ENCODE results near the gene DUSP16.

The DUSP16 gene

GRCh38 chr12:12549426-12549825 lies 13.2 kb downstream of the DUSP16 start:
- no peak overlapping the region for H3K27ac Mint-ChIP-seq
- CTCF ChIA-PET, result no interaction called here

DNA sequence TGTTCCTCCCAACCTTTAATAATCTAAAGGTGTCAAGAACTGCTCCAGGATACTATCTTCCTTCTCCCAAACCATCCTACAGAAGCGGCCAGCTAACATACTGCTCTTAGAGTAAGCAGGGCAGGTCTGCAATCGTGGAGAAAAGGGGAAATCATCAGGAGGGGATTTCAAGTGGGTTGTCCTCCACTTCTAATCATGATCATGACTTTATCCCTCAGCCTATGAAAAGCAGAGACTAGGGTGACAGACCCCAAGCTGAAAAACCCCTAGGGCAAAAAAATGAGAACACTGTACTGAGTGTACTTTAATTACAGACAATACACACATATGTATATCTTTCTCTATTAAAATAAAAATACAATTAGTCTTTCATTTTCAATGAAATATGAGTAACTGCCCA lies 13.9 kb downstream of the DUSP16 start:
- no peak for DNase-seq
- Mint-ChIP-seq H3K4me1 (peaks cover 9% of the 10 kb centered on the region), H3K4me3 (no peak overlapping the region), H3K27me3 (no peaks in the 10 kb centered on the region), H3K36me3 (peaks cover 14% of the 10 kb centered on the region), H3K27ac (no peak overlapping the region), H3K9me3 (no peaks in the 10 kb centered on the region)
- CTCF ChIA-PET, result interaction anchor here (0.7 kb wide), 1 partner anchor 58 kb away, joined by 3 read pairs; no protein-coding TSS in a partner anchor

More at GRCh38 chr12:12549426-12549825, 13.2 kb downstream of the DUSP16 start:
- Mint-ChIP-seq H3K36me3 (peaks cover 17% of the 10 kb centered on the region), H3K4me1 (peaks cover 7% of the 10 kb centered on the region), H3K27me3 (no peaks in the 10 kb centered on the region), H3K9me3 (no peaks in the 10 kb centered on the region), H3K4me3 (no peak overlapping the region)
- DNase-seq, result no peak

GRCh38 chr12:12546314-12546772 lies 16.3 kb downstream of the DUSP16 start:
- H3K4me1 Mint-ChIP-seq, result peaks cover 18% of the 10 kb centered on the region
- CTCF ChIA-PET, result no interaction called here
- peaks cover under 1% of the 10 kb centered on the region for H3K9me3 Mint-ChIP-seq

DNA sequence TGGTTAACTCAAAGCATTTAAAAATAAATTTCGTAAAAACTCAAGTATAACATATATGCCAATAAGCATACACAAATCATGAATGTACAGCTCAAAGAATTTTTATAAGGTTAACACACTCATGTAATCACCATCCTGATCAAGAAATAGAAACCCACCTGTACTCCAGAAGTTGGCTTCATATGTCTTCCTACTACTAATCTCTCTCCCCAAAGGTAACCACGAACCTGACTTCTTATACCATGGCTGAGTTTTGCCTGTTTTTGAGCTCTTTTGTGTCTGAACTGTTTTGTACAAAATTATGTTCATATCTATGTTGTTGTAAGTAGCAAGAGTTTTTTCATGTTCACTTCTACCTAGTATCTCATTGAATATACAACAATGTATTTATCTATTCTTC lies 18.7 kb downstream of the DUSP16 start:
- DNase-seq, result no peak
- Mint-ChIP-seq H3K27ac (no peak overlapping the region), H3K9me3 (peaks cover 3% of the 10 kb centered on the region), H3K27me3 (no peaks in the 10 kb centered on the region), H3K4me1 (peaks cover 26% of the 10 kb centered on the region), H3K36me3 (peaks cover 21% of the 10 kb centered on the region), H3K4me3 (no peak overlapping the region)
- CTCF ChIA-PET, result interaction anchor here (1.4 kb wide), 1 partner anchor 17 kb away, joined by 3 read pairs; no protein-coding TSS in a partner anchor

More at GRCh38 chr12:12546314-12546772, 16.3 kb downstream of the DUSP16 start:
- DNase-seq, result no peak
- Mint-ChIP-seq H3K27me3 (no peaks in the 10 kb centered on the region), H3K4me3 (no peak overlapping the region), H3K36me3 (peaks cover 16% of the 10 kb centered on the region), H3K27ac (no peak overlapping the region)

DNA sequence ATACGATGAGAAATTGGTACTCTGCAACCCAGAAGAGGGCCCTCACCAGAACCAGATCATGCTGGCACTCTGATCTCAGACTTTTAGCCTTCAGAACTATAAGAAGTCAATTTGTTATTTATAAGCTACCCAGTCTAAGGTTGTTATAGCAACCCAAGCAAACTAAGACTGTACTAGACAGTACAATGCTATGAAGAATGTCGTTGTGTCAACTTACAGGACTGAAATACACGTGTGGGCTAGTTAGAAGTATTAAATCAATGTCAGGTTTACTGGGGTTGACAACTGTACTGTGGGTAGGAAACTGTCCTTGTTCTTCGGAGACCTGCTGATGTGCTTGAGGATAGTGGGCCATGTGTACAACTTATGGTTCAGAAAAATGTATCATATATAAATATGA lies 19.7 kb downstream of the DUSP16 start:
- peaks cover 24% of the 10 kb centered on the region for H3K4me1 Mint-ChIP-seq
- H3K4me3 Mint-ChIP-seq, result no peak overlapping the region
- peaks cover 3% of the 10 kb centered on the region for H3K9me3 Mint-ChIP-seq
- H3K27ac Mint-ChIP-seq, result no peak overlapping the region
- H3K36me3 Mint-ChIP-seq, result peaks cover 23% of the 10 kb centered on the region
- CTCF ChIA-PET, result no interaction called here
- H3K27me3 Mint-ChIP-seq, result no peaks in the 10 kb centered on the region
- no peak for DNase-seq

DNA sequence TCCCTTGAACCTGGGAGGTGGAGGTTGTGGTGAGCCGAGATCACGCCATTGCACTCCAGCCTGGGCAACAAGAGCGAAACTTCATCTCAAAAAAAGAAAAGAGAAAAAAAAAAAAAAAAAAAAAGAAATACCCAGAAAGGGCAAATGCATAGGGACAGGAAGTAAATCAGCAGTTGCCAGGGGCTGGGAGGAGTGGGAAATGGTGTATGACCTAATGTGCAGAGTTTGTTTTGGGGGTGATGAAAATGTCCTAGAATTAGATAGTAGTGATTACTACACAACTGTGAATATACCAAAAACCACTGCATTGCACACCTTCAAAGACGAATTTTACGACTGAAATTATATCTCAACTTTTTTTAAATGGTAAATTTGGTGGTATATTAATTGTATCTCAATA lies 20.4 kb downstream of the DUSP16 start:
- peaks cover 3% of the 10 kb centered on the region for H3K9me3 Mint-ChIP-seq
- H3K27ac Mint-ChIP-seq, result no peak overlapping the region
- H3K4me3 Mint-ChIP-seq, result no peak overlapping the region
- H3K4me1 Mint-ChIP-seq, result peaks cover 22% of the 10 kb centered on the region
- no peaks in the 10 kb centered on the region for H3K27me3 Mint-ChIP-seq
- no peak for DNase-seq
- CTCF ChIA-PET, result no interaction called here
- H3K36me3 Mint-ChIP-seq, result peaks cover 24% of the 10 kb centered on the region

- CTCF ChIA-PET, result no interaction called here
- no peak overlapping the region for H3K4me3 Mint-ChIP-seq
- H3K9me3 Mint-ChIP-seq, result peaks cover 3% of the 10 kb centered on the region
- H3K27me3 Mint-ChIP-seq, result no peaks in the 10 kb centered on the region
- H3K36me3 Mint-ChIP-seq, result peaks cover 24% of the 10 kb centered on the region
- H3K27ac Mint-ChIP-seq, result no peak overlapping the region
- peaks cover 22% of the 10 kb centered on the region for H3K4me1 Mint-ChIP-seq
- no peak for DNase-seq
Measured at GRCh38 chr12:12541782-12542181, 20.9 kb downstream of the DUSP16 start.

GRCh38 chr12:12540261-12541013 lies 22.2 kb downstream of the DUSP16 start:
- Mint-ChIP-seq H3K9me3 (peaks cover 3% of the 10 kb centered on the region), H3K4me1 (peaks cover 22% of the 10 kb centered on the region), H3K4me3 (no peak overlapping the region), H3K36me3 (peaks cover 18% of the 10 kb centered on the region), H3K27ac (peak overlapping the region; percentile 49), H3K27me3 (no peaks in the 10 kb centered on the region)
- DNase-seq, result peak; percentile 39
- CTCF ChIA-PET, result no interaction called here

- no peak overlapping the region for H3K4me3 Mint-ChIP-seq
Measured at GRCh38 chr12:12539028-12539810, 23.4 kb downstream of the DUSP16 start.

GRCh38 chr12:12538535-12538934 lies 24.1 kb downstream of the DUSP16 start:
- Mint-ChIP-seq H3K36me3 (peaks cover 18% of the 10 kb centered on the region), H3K27me3 (no peaks in the 10 kb centered on the region), H3K4me1 (peaks cover 33% of the 10 kb centered on the region), H3K9me3 (peaks cover 3% of the 10 kb centered on the region), H3K27ac (no peak overlapping the region), H3K4me3 (no peak overlapping the region)
- CTCF ChIA-PET, result no interaction called here
- no peak for DNase-seq

More at GRCh38 chr12:12539028-12539810, 23.4 kb downstream of the DUSP16 start:
- no peak overlapping the region for H3K27ac Mint-ChIP-seq
- H3K27me3 Mint-ChIP-seq, result no peaks in the 10 kb centered on the region
- peaks cover 18% of the 10 kb centered on the region for H3K36me3 Mint-ChIP-seq
- CTCF ChIA-PET, result no interaction called here
- H3K9me3 Mint-ChIP-seq, result peaks cover 3% of the 10 kb centered on the region
- DNase-seq, result no peak
- peaks cover 30% of the 10 kb centered on the region for H3K4me1 Mint-ChIP-seq

DNA sequence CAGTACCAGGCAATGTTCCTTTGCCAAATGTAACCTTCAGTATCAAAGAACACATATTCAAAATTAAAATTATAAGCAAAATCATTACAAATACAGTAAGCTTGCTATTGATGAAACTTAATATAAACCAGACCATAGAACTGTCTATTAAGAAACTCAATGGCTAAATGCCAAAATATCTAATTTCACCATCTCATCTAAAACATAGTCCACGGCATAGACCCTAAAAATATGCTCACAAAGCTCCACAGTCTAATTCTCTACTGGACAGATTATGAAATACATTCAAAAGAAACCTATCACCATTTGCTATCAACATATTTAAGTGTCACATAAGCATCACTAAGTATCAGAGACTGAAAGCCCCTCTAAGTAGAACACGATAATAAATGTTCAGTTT lies 25.2 kb downstream of the DUSP16 start:
- H3K27me3 Mint-ChIP-seq, result no peaks in the 10 kb centered on the region
- no peak overlapping the region for H3K27ac Mint-ChIP-seq
- peaks cover 20% of the 10 kb centered on the region for H3K36me3 Mint-ChIP-seq
- CTCF ChIA-PET, result no interaction called here
- peaks cover 3% of the 10 kb centered on the region for H3K9me3 Mint-ChIP-seq
- no peak for DNase-seq
- H3K4me3 Mint-ChIP-seq, result no peak overlapping the region
- peaks cover 31% of the 10 kb centered on the region for H3K4me1 Mint-ChIP-seq

- H3K9me3 Mint-ChIP-seq, result no peaks in the 10 kb centered on the region
- CTCF ChIA-PET, result no interaction called here
- DNase-seq, result no peak
- peaks cover 19% of the 10 kb centered on the region for H3K4me1 Mint-ChIP-seq
- peaks cover 11% of the 10 kb centered on the region for H3K36me3 Mint-ChIP-seq
- no peak overlapping the region for H3K4me3 Mint-ChIP-seq
- no peaks in the 10 kb centered on the region for H3K27me3 Mint-ChIP-seq
- no peak overlapping the region for H3K27ac Mint-ChIP-seq
Measured at GRCh38 chr12:12534975-12535374, 27.7 kb downstream of the DUSP16 start.

DNA sequence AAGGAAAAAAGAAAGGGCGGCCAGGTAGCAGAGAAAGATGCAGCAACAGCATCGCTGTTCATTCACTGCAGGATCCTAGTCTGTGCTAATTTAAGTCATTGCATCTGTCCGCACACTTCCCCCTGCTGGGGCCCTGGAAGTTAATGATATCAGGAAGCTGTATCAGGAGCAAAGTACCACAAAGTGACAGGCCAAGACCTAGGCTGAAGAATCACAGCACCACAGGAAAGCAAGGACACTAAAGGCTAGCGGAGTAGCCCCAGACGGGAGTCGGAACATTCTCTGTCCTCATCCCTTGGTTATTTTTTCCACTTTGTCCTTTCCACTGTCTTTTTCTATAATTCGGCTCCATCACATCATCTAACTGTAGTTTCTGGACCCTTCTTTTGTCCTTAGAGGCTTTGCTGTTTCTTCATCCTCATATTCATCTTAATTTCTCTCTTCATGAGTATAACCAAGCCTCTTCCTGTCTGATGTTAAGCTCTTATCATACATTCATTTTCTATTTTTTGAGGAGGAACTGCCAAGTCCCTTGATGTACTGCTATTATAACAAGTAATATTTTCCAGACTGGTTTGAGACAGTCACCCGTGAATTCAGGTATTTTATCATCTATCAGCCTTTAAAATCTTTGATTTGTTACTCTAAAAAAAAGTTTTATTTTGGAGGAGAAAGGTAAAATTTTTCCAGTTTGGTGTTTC lies 28.3 kb downstream of the DUSP16 start:
- H3K27me3 Mint-ChIP-seq, result no peaks in the 10 kb centered on the region
- peaks cover 17% of the 10 kb centered on the region for H3K36me3 Mint-ChIP-seq
- H3K9me3 Mint-ChIP-seq, result no peaks in the 10 kb centered on the region
- H3K4me3 Mint-ChIP-seq, result no peak overlapping the region
- CTCF ChIA-PET, result no interaction called here
- H3K4me1 Mint-ChIP-seq, result peaks cover 26% of the 10 kb centered on the region
- no peak for DNase-seq
- no peak overlapping the region for H3K27ac Mint-ChIP-seq

DNA sequence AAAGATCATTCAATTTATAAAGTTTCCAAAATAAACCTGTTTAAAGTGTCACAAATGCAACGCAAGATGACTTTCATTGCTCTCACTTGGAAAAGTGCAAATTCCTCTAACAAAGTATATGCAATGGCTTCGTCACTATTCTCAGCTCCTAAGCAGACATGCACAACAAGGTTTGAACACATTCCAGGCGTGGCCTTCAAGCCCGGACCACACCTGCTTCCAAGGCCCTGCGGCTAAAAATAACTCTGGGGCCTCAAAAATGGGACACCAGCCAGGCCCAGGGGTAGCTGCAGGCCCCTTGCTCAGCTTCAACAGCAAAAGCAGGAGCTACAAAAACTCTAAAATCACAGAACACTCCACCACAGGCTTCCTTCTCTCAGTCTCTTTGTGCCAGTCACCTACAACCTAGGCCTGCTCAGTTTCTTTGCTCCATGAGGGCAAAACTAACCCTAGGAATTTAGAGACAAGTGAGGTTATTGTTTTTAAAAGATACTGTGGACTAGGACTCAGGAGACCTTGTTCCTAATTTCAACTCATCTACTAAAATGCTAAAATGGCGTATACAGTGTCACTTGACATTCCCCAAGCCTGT lies 29.3 kb downstream of the DUSP16 start:
- Mint-ChIP-seq H3K27ac (no peak overlapping the region), H3K27me3 (no peaks in the 10 kb centered on the region), H3K4me1 (peaks cover 36% of the 10 kb centered on the region), H3K4me3 (no peak overlapping the region), H3K9me3 (no peaks in the 10 kb centered on the region), H3K36me3 (peaks cover 16% of the 10 kb centered on the region)
- CTCF ChIA-PET, result no interaction called here
- no peak for DNase-seq
